GM12878 (cell line): ENCODE results near the gene UBB. TPM values are rescaled to one million over a fixed set of nuclear protein-coding genes. Genes with fewer than 3 reads are reported as not detected.

Experiments used
- ATAC-seq: fragments of 200-7000 bp; cut with Tn5 transposase; 3 replicates; pipeline ENCODE4 v1.9.1; 2020; ENCODE audit warnings: mild to moderate bottlenecking, moderate library complexity
- BruUV-seq: library from RNA; stranded (reverse); fragments of 400-500 nt; replicated peaks from 2 replicates; lab custom pipeline; 2021; lab: Mats Ljungman, UMichigan
- CTCF ChIA-PET: fragments of 300-600 bp; sonication (Branson Sonifier 250); formaldehyde crosslinking; extraction: SDS; loops from one replicate; lab custom pipeline; 2021; ENCODE audit warnings: inconsistent platforms; lab: Yijun Ruan, JAX
- POLR2A ChIA-PET: fragments of 350-600 bp; formaldehyde crosslinking; extraction: SDS; loops from one replicate; lab custom pipeline; 2021; ENCODE audit warnings: inconsistent platforms; lab: Charles Lee
- RAD21 ChIA-PET: fragments of 300-600 bp; sonication (Branson Sonifier 250); formaldehyde crosslinking; loops from one replicate; lab custom pipeline; 2023; ENCODE audit warnings: antibody characterized with exemption; ENCODE audit not compliant: unreplicated experiment; lab: Charles Lee
- SMC1A ChIA-PET: fragments of 300-600 bp; sonication (Branson Sonifier 250); formaldehyde crosslinking; loops from one replicate; lab custom pipeline; 2023; ENCODE audit not compliant: unreplicated experiment, uncharacterized antibody; lab: Charles Lee
- DNase-seq: peaks from one replicate; pipeline ENCODE4 v3.0.0-alpha.2; 2011; ENCODE audit warnings: low read depth, low spot score
- FAIRE-seq: peaks from 3 replicates; lab custom pipeline; 2011; peaks lifted over from hg19 to GRCh38; lab: Jason Lieb, UNC
- H2AFZ ChIP-seq: 2 replicates; pipeline ENCODE4 v1.6.0; 2011; ENCODE audit warnings: low read depth, low read length, control low read depth; ENCODE audit not compliant: control insufficient read depth
- H3K27ac ChIP-seq: 2 replicates; pipeline ENCODE4 v1.5.1; 2011; ENCODE audit warnings: control low read depth; ENCODE audit not compliant: control insufficient read depth, insufficient read depth
- H3K27me3 ChIP-seq, 2 experiments: replicated peaks in 1 of 2; 2 replicates each; pipeline versions ENCODE4 v1.6.0 to v1.6.1; 2011; ENCODE audit warnings: low read length in 1 of 2; ENCODE audit not compliant: control insufficient read depth in 2 of 2, insufficient read depth in 2 of 2
- H3K36me3 ChIP-seq, 2 experiments: 2 replicates each; pipeline ENCODE4 v1.5.1; 2011; ENCODE audit warnings: low read length in 1 of 2; ENCODE audit not compliant: control insufficient read depth in 2 of 2, insufficient read depth in 2 of 2
- H3K4me1 ChIP-seq: 2 replicates; pipeline ENCODE4 v1.6.1; 2011; ENCODE audit warnings: mild to moderate bottlenecking, low read length, moderate library complexity, mixed read lengths; ENCODE audit not compliant: control insufficient read depth, insufficient read depth
- H3K4me2 ChIP-seq: 2 replicates; pipeline ENCODE4 v1.6.0; 2011; ENCODE audit warnings: control low read depth; ENCODE audit not compliant: control insufficient read depth, insufficient read depth
- H3K4me3 ChIP-seq: fragments of 200-600 bp; sonication (generic); 2 replicates; pipeline ENCODE4 v1.5.1; 2016
- H3K79me2 ChIP-seq: 2 replicates; pipeline ENCODE4 v1.6.0; 2011; ENCODE audit warnings: low read length; ENCODE audit not compliant: control insufficient read depth, insufficient read depth
- H3K9ac ChIP-seq: 2 replicates; pipeline ENCODE4 v1.8.0; 2011; ENCODE audit warnings: low read length, control low read depth, mixed read lengths; ENCODE audit not compliant: control insufficient read depth, insufficient read depth
- H3K9me3 ChIP-seq: replicated peaks from 3 replicates; pipeline ENCODE4 v1.5.1; 2011; ENCODE audit warnings: mild to moderate bottlenecking, low read length; ENCODE audit not compliant: control insufficient read depth, insufficient read depth
- H4K20me1 ChIP-seq: 2 replicates; pipeline ENCODE4 v1.6.0; 2011; ENCODE audit not compliant: control insufficient read depth, insufficient read depth
- PKNOX1 ChIP-seq: fragments of 450-650 bp; IDR thresholded peaks from 2 replicates; pipeline ENCODE4 v1.6.1; 2016; ENCODE audit warnings: mild to moderate bottlenecking
- SREBF1 ChIP-seq: IDR thresholded peaks from 2 replicates; pipeline ENCODE4 v1.6.1; 2012; ENCODE audit warnings: mild to moderate bottlenecking, low read length
- USF1 ChIP-seq: IDR thresholded peaks from 2 replicates; pipeline ENCODE4 v1.6.1; 2011; ENCODE audit warnings: borderline replicate concordance, low read depth, mild to moderate bottlenecking, moderate library complexity, mixed read lengths, low read length; ENCODE audit not compliant: insufficient read depth; ENCODE audit errors: extremely low read length
- ZNF24 ChIP-seq: fragments of 450-650 bp; IDR thresholded peaks from 2 replicates; pipeline ENCODE4 v1.6.1; 2017; ENCODE audit warnings: antibody characterized with exemption, mild to moderate bottlenecking
- WGBS: methylation state at CpG from one replicate; pipeline ENCODE4 v1.1.6; 2016; ENCODE audit warnings: low lambda C conversion rate; ENCODE audit not compliant: insufficient replicate concordance, insufficient coverage; ENCODE audit errors: missing lambda C conversion rate; 5-methylcytosine and 5-hydroxymethylcytosine counted together
- in situ Hi-C: fragments of 300-500 bp; cut with MboI; formaldehyde crosslinking; loops from 9 replicates; pipeline ENCODE4 v1.14.3; 2018; ENCODE audit warnings: mixed read lengths
- intact Hi-C: fragments of 100-400 bp; cut with micrococcal nuclease; formaldehyde crosslinking; loops from one replicate; pipeline ENCODE4 v1.14.2; 2022; ENCODE audit not compliant: unreplicated experiment
- polyA plus RNA-seq, 11 experiments: library from polyadenylated mRNA; depleted of rRNA in 4 of 11; unstranded in 6 of 11; stranded (reverse) in 5 of 11; fragments of >200 nt; fragmentation: Nextera tagmentation in 4 of 11; fragmentation: Illumina TruSeq in 1 of 11; extraction: Ambion mirVana in 4 of 11; extraction: Trizol in 1 of 11; gene quantifications; 1 replicate in 1 of 11; 2 replicates in 10 of 11; pipeline versions ENCODE4 v1.2.1 to v1.2.3, GENCODE V29; 2011 to 2016; ENCODE audit warnings: inconsistent platforms in 2 of 11, missing spikeins in 2 of 11, low read depth in 1 of 11
- total RNA-seq, 4 experiments: library from RNA; depleted of rRNA in 3 of 4; stranded (reverse); fragments of >200 nt in 3 of 4; fragmentation: Illumina TruSeq in 1 of 4; extraction: Trizol in 1 of 4; gene quantifications; 2 replicates each; pipeline versions ENCODE4 v1.2.1 to v1.2.3, GENCODE V29; 2013 to 2021
- TF ChIP-seq, protein P1 (sequence below): IDR thresholded peaks from 2 replicates; pipeline ENCODE4 v1.6.1; 2011; ENCODE audit warnings: mild to moderate bottlenecking, low read depth, low read length, moderate library complexity; ENCODE audit not compliant: insufficient replicate concordance

UBB gene
- total and polyA plus RNA-seq, 10 of the 15 experiments (the other 5 are each of a cell fraction or from before 2014, with no cell fraction given): 1,133 to 4,246 (median 2,099) TPM

GRCh38 chr17:16417896-16418684 is 37.2 kb downstream of the UBB start:
- Histone ChIP-seq H3K27me3 (no peaks in the 10 kb centered on the region), H3K9ac (peak overlapping the region; percentile 73), H4K20me1 (no peaks in the 10 kb centered on the region), H3K9me3 (no peaks in the 10 kb centered on the region), H2AFZ (no peak overlapping the region), H3K79me2 (peaks cover 61% of the 10 kb centered on the region), H3K4me2 (peak overlapping the region; percentile 92), H3K4me3 (peak overlapping the region; percentile 95; the same call in 1 of the 2 replicates), H3K27ac (peak overlapping the region; percentile 91), H3K4me1 (peaks cover 46% of the 10 kb centered on the region), H3K36me3 (peaks cover 15 to 16% of the 10 kb centered on the region in 2 experiments)
- FAIRE-seq: no peak
- DNase-seq: no peak
- ChIA-PET CTCF (interaction anchor here (0.6 to 7.4 kb wide), 11 partner anchors 8 to 103 kb away, joined by 3 to 127 read pairs (median 13); partner anchors contain the start of gene UBB), SMC1A (interaction anchor here (1.1 to 5.4 kb wide), 7 partner anchors 10 to 129 kb away, joined by 3 to 41 read pairs (median 5); no protein-coding TSS in a partner anchor), RAD21 (interaction anchor here (0.8 to 6.8 kb wide), 7 partner anchors 10 to 169 kb away, joined by 3 to 82 read pairs (median 4); no protein-coding TSS in a partner anchor), POLR2A (interaction anchor here (0.6 to 6.7 kb wide), 6 partner anchors 10 to 231 kb away, joined by 3 to 54 read pairs (median 16); partner anchors contain the start of gene UBB)
- TF ChIP-seq SREBF1 (no peak), USF1 (no peak), PKNOX1 (peak; percentile 80), ZNF24 (no peak)
- TF ChIP-seq, protein P1, sequence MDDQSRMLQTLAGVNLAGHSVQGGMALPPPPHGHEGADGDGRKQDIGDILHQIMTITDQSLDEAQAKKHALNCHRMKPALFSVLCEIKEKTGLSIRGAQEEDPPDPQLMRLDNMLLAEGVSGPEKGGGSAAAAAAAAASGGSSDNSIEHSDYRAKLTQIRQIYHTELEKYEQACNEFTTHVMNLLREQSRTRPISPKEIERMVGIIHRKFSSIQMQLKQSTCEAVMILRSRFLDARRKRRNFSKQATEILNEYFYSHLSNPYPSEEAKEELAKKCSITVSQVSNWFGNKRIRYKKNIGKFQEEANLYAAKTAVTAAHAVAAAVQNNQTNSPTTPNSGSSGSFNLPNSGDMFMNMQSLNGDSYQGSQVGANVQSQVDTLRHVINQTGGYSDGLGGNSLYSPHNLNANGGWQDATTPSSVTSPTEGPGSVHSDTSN: peak; percentile 61
- 74% methylated on average over 6 of the region's 7 CpGs for WGBS
- intact Hi-C loops (loop anchor here (2.0 to 10.0 kb wide), 2 partner anchors 21 to 203 kb away; partner anchors contain the start of genes NCOR1 and PIGL), in situ Hi-C loops (loop anchor here (5.0 to 10.0 kb wide), 2 partner anchors 36 to 567 kb away; partner anchors contain the start of gene UBB)
- no peak for ATAC-seq
- no TSS peak for BruUV-seq
